IPS-20b (cell line): ENCODE results near the gene PAGE1.

Experiments used
- H3K27ac ChIP-seq: one replicate; pipeline ENCODE4 v1.5.1; 2013; ENCODE audit warnings: low read length
- H3K27me3 ChIP-seq: 2 replicates; pipeline ENCODE4 v1.6.1; 2013; ENCODE audit warnings: mild to moderate bottlenecking, low read length, inconsistent platforms; ENCODE audit not compliant: insufficient read depth
- H3K36me3 ChIP-seq: 2 replicates; pipeline ENCODE4 v1.6.1; 2013; ENCODE audit warnings: low read depth, mild to moderate bottlenecking, inconsistent platforms, low read length, moderate library complexity; ENCODE audit not compliant: insufficient read depth
- H3K4me1 ChIP-seq: 2 replicates; pipeline ENCODE4 v1.6.1; 2013; ENCODE audit warnings: mild to moderate bottlenecking, control low read depth, inconsistent platforms, low read length, moderate library complexity; ENCODE audit not compliant: insufficient read depth
- H3K4me3 ChIP-seq: 2 replicates; pipeline ENCODE4 v1.5.1; 2013; ENCODE audit warnings: mild to moderate bottlenecking, low read length, inconsistent platforms
- H3K9ac ChIP-seq: 2 replicates; pipeline ENCODE4 v1.6.1; 2013; ENCODE audit warnings: low read depth, mild to moderate bottlenecking, inconsistent platforms, low read length, moderate library complexity
- H3K9me3 ChIP-seq: 2 replicates; pipeline ENCODE4 v1.6.1; 2013; ENCODE audit warnings: mild to moderate bottlenecking, low read depth, low read length, inconsistent platforms; ENCODE audit not compliant: insufficient read depth

The PAGE1 gene

GRCh38 chrX:49701323-49701722 lies 5.5 kb upstream of the PAGE1 start:
- Histone ChIP-seq H3K27ac (no peak overlapping the region), H3K36me3 (no peaks in the 10 kb centered on the region), H3K27me3 (no peaks in the 10 kb centered on the region), H3K9me3 (no peaks in the 10 kb centered on the region), H3K4me3 (no peak overlapping the region), H3K4me1 (no peaks in the 10 kb centered on the region), H3K9ac (no peak overlapping the region)

GRCh38 chrX:49675075-49675719 lies 20.6 kb downstream of the PAGE1 start:
- no peak overlapping the region for H3K27ac ChIP-seq
- H3K27me3 ChIP-seq: no peaks in the 10 kb centered on the region
- H3K4me1 ChIP-seq: no peaks in the 10 kb centered on the region
- H3K4me3 ChIP-seq: no peak overlapping the region
- no peaks in the 10 kb centered on the region for H3K36me3 ChIP-seq
- H3K9me3 ChIP-seq: no peaks in the 10 kb centered on the region
- H3K9ac ChIP-seq: no peak overlapping the region

GRCh38 chrX:49673394-49673793 lies 22.4 kb downstream of the PAGE1 start:
- no peaks in the 10 kb centered on the region for H3K27me3 ChIP-seq

GRCh38 chrX:49664824-49665223 lies 31.0 kb downstream of the PAGE1 start:
- H3K36me3 ChIP-seq: no peaks in the 10 kb centered on the region
- no peaks in the 10 kb centered on the region for H3K27me3 ChIP-seq
- no peaks in the 10 kb centered on the region for H3K4me1 ChIP-seq
- no peak overlapping the region for H3K4me3 ChIP-seq
- no peak overlapping the region for H3K9ac ChIP-seq
- no peak overlapping the region for H3K27ac ChIP-seq
- no peaks in the 10 kb centered on the region for H3K9me3 ChIP-seq

More at GRCh38 chrX:49673394-49673793, 22.4 kb downstream of the PAGE1 start:
- no peaks in the 10 kb centered on the region for H3K4me1 ChIP-seq
- no peaks in the 10 kb centered on the region for H3K9me3 ChIP-seq
- H3K4me3 ChIP-seq: no peak overlapping the region
- H3K36me3 ChIP-seq: no peaks in the 10 kb centered on the region
- H3K27ac ChIP-seq: no peak overlapping the region
- no peak overlapping the region for H3K9ac ChIP-seq

GRCh38 chrX:49661881-49662280 lies 33.9 kb downstream of the PAGE1 start:
- Histone ChIP-seq H3K27me3 (no peaks in the 10 kb centered on the region), H3K27ac (no peak overlapping the region)

GRCh38 chrX:49659771-49660170 lies 36.0 kb downstream of the PAGE1 start:
- Histone ChIP-seq H3K36me3 (no peaks in the 10 kb centered on the region), H3K27ac (no peak overlapping the region), H3K9ac (no peak overlapping the region), H3K9me3 (no peaks in the 10 kb centered on the region), H3K4me3 (no peak overlapping the region), H3K4me1 (no peaks in the 10 kb centered on the region), H3K27me3 (no peaks in the 10 kb centered on the region)

More at GRCh38 chrX:49661881-49662280, 33.9 kb downstream of the PAGE1 start:
- Histone ChIP-seq H3K9ac (no peak overlapping the region), H3K36me3 (no peaks in the 10 kb centered on the region), H3K4me1 (no peaks in the 10 kb centered on the region), H3K9me3 (no peaks in the 10 kb centered on the region), H3K4me3 (no peak overlapping the region)

- Histone ChIP-seq H3K27me3 (no peaks in the 10 kb centered on the region), H3K36me3 (no peaks in the 10 kb centered on the region), H3K4me1 (no peaks in the 10 kb centered on the region), H3K9me3 (no peaks in the 10 kb centered on the region), H3K4me3 (no peak overlapping the region), H3K9ac (no peak overlapping the region), H3K27ac (no peak overlapping the region)
Measured at GRCh38 chrX:49656533-49656932, 39.3 kb downstream of the PAGE1 start.

GRCh38 chrX:49644991-49645637 lies 50.7 kb downstream of the PAGE1 start:
- Histone ChIP-seq H3K9me3 (no peaks in the 10 kb centered on the region), H3K4me1 (no peaks in the 10 kb centered on the region), H3K4me3 (no peak overlapping the region), H3K27me3 (no peaks in the 10 kb centered on the region), H3K27ac (no peak overlapping the region), H3K9ac (no peak overlapping the region), H3K36me3 (no peaks in the 10 kb centered on the region)
